A549 (cell line): ENCODE results near the gene USP36. TPM values are rescaled to one million over a fixed set of nuclear protein-coding genes. Genes with fewer than 3 reads are reported as not detected.

ENCODE experiments used
- ATAC-seq, 2 experiments: fragments of 200-7000 bp in 1 of 2; fragments of >200 bp in 1 of 2; cut with Nextera tagmentation in 1 of 2; cut with Tn5 transposase in 1 of 2; 3 replicates each; pipeline versions ENCODE4 v1.8.0 to v1.9.1; 2018 to 2020; ENCODE audit warnings: mild to moderate bottlenecking in 1 of 2, moderate library complexity in 1 of 2
- CTCF ChIA-PET: fragments of 300-600 bp; sonication (Branson Sonifier 250); formaldehyde crosslinking; extraction: SDS; loops from one replicate; lab custom pipeline; 2021; ENCODE audit warnings: antibody characterized with exemption, inconsistent platforms; lab: Yijun Ruan, JAX
- POLR2A ChIA-PET: fragments of 350-600 bp; formaldehyde crosslinking; extraction: SDS; loops from one replicate; lab custom pipeline; 2021; ENCODE audit warnings: antibody characterized with exemption, inconsistent platforms; lab: Yijun Ruan, JAX
- DNase-seq, 2 experiments: peaks; one replicate each; pipeline versions ENCODE4 v3.0.0 to v3.0.0-alpha.2; 2011 to 2016; ENCODE audit warnings: low read depth in 1 of 2, low spot score in 1 of 2
- FAIRE-seq: peaks from 2 replicates; lab custom pipeline; 2011; peaks lifted over from hg19 to GRCh38; lab: Jason Lieb, UNC
- H3K27ac ChIP-seq, 2 experiments: fragments of >200 bp; sonication (Bioruptor Twin); formaldehyde crosslinking; 3 replicates each; pipeline ENCODE4 v1.5.1; 2016 to 2017
- H3K4me1 ChIP-seq: fragments of >200 bp; sonication (Bioruptor Twin); formaldehyde crosslinking; 3 replicates; pipeline ENCODE4 v1.6.1; 2016
- H3K4me2 ChIP-seq: fragments of >200 bp; sonication (Bioruptor Twin); formaldehyde crosslinking; 3 replicates; pipeline ENCODE4 v1.6.1; 2016
- H3K4me3 ChIP-seq: fragments of >200 bp; sonication (Bioruptor Twin); formaldehyde crosslinking; 3 replicates; pipeline ENCODE4 v1.5.1; 2016
- H3K9me3 ChIP-seq: fragments of >200 bp; sonication (Bioruptor Twin); formaldehyde crosslinking; 3 replicates; pipeline ENCODE4 v1.6.1; 2016
- CBX2 ChIP-seq: fragments of 200-600 bp; sonication (generic); IDR thresholded peaks from 2 replicates; pipeline ENCODE4 v1.6.1; 2016; ENCODE audit warnings: low read depth, mild to moderate bottlenecking, borderline replicate concordance
- CEBPB ChIP-seq, 2 experiments: fragments of >200 bp in 1 of 2; sonication (Bioruptor Twin) in 1 of 2; formaldehyde crosslinking in 1 of 2; IDR thresholded peaks; 2 replicates each; pipeline ENCODE4 v1.6.1; 2012 to 2016
- CHD2 ChIP-seq: fragments of 150-350 bp; IDR thresholded peaks from 2 replicates; pipeline ENCODE4 v1.6.1; 2014; ENCODE audit warnings: low read length; ENCODE audit not compliant: partially characterized antibody
- CHD4 ChIP-seq: fragments of 200-600 bp; sonication (generic); IDR thresholded peaks from 2 replicates; pipeline ENCODE4 v1.6.1; 2016; ENCODE audit warnings: antibody characterized with exemption, mild to moderate bottlenecking, borderline replicate concordance
- EP300 ChIP-seq, 2 experiments: fragments of >200 bp; sonication (Bioruptor Twin); formaldehyde crosslinking; IDR thresholded peaks; 2 replicates in 1 of 2; 3 replicates in 1 of 2; pipeline ENCODE4 v1.6.1; 2016 to 2017
- FOSL2 ChIP-seq, 2 experiments: fragments of 450-650 bp in 1 of 2; fragments of >200 bp in 1 of 2; sonication (Bioruptor Twin) in 1 of 2; formaldehyde crosslinking; IDR thresholded peaks; 2 replicates each; pipeline versions ENCODE4 v1.5.0 to v1.6.1; 2016 to 2020; ENCODE audit warnings: mild to moderate bottlenecking in 1 of 2, moderate library complexity in 1 of 2
- HEYL ChIP-seq: fragments of 250-450 bp; sonication (Bioruptor Pico); IDR thresholded peaks from 2 replicates; pipeline ENCODE4 v1.8.0; 2021; ENCODE audit warnings: mild to moderate bottlenecking, moderate library complexity
- HOXB13 ChIP-seq: fragments of 250-450 bp; sonication (Bioruptor Pico); IDR thresholded peaks from 2 replicates; pipeline ENCODE4 v1.5.0; 2020; ENCODE audit warnings: low read depth, mild to moderate bottlenecking, moderate library complexity
- JUN ChIP-seq, 2 experiments: fragments of >200 bp; sonication (Bioruptor Twin); formaldehyde crosslinking; IDR thresholded peaks; 2 replicates in 1 of 2; 3 replicates in 1 of 2; pipeline ENCODE4 v1.6.1; 2016 to 2017
- JUNB ChIP-seq: fragments of >200 bp; sonication (Bioruptor Twin); formaldehyde crosslinking; IDR thresholded peaks from 2 replicates; pipeline ENCODE4 v1.6.1; 2016
- KDM1A ChIP-seq: fragments of 200-600 bp; sonication (generic); IDR thresholded peaks from 2 replicates; pipeline ENCODE4 v1.6.1; 2016; ENCODE audit warnings: low read depth, mild to moderate bottlenecking
- KDM5A ChIP-seq: fragments of 200-600 bp; sonication (generic); IDR thresholded peaks from 2 replicates; pipeline ENCODE4 v1.6.1; 2016; ENCODE audit warnings: antibody characterized with exemption, mild to moderate bottlenecking
- NFE2L2 ChIP-seq: fragments of 150-350 bp; conservative IDR thresholded peaks from 2 replicates; pipeline ENCODE4 v1.6.1; 2014; ENCODE audit warnings: low read length
- NPAS2 ChIP-seq: fragments of 250-450 bp; sonication (Bioruptor Pico); IDR thresholded peaks from 2 replicates; pipeline ENCODE4 v1.8.0; 2022; ENCODE audit warnings: mild to moderate bottlenecking, moderate library complexity, borderline replicate concordance
- NR3C1 ChIP-seq: fragments of >200 bp; sonication (Bioruptor Twin); formaldehyde crosslinking; IDR thresholded peaks from 3 replicates; pipeline ENCODE4 v1.6.1; 2017
- POLR2A ChIP-seq: IDR thresholded peaks from 2 replicates; pipeline ENCODE4 v1.6.1; 2012; ENCODE audit warnings: mild to moderate bottlenecking, low read length
- RAD21 ChIP-seq, 2 experiments: fragments of >200 bp in 1 of 2; sonication (Bioruptor Twin) in 1 of 2; formaldehyde crosslinking in 1 of 2; IDR thresholded peaks in 1 of 2; conservative IDR thresholded peaks in 1 of 2; 2 replicates in 1 of 2; 3 replicates in 1 of 2; pipeline ENCODE4 v1.6.1; 2012 to 2018; ENCODE audit warnings: inconsistent platforms in 1 of 2
- RCOR1 ChIP-seq: fragments of 150-350 bp; IDR thresholded peaks from 2 replicates; pipeline ENCODE4 v1.6.1; 2014; ENCODE audit warnings: antibody characterized with exemption, low read length, low read depth
- WGBS: methylation state at CpG from one replicate; pipeline ENCODE4 v1.1.6; 2017; ENCODE audit errors: missing lambda C conversion rate; 5-methylcytosine and 5-hydroxymethylcytosine counted together
- polyA plus RNA-seq, 4 experiments: library from polyadenylated mRNA; depleted of rRNA in 3 of 4; stranded (reverse); fragments of >200 nt; fragmentation: RNase III in 1 of 4; extraction: RNeasy Plus Mini Kit Qiagen cat#74134 plus additional on column Dnase treatment in 1 of 4; gene quantifications; 2 replicates in 3 of 4; 3 replicates in 1 of 4; pipeline ENCODE4 v1.2.3, GENCODE V29; 2011 to 2017
- TF ChIP-seq, protein P1 (sequence below): fragments of 250-450 bp; sonication (Bioruptor Pico); IDR thresholded peaks from 2 replicates; pipeline ENCODE4 v1.5.0; 2020; ENCODE audit warnings: low read depth, mild to moderate bottlenecking, moderate library complexity
- TF ChIP-seq, protein P2 (sequence below): fragments of 250-450 bp; sonication (Bioruptor Pico); IDR thresholded peaks from 2 replicates; pipeline ENCODE4 v1.5.0; 2021; ENCODE audit warnings: mild to moderate bottlenecking, moderate library complexity, borderline replicate concordance
- TF ChIP-seq, protein P3 (sequence below): fragments of 450-650 bp; IDR thresholded peaks from 2 replicates; pipeline ENCODE4 v1.6.1; 2014; ENCODE audit warnings: antibody characterized with exemption

The USP36 gene
- polyA plus RNA-seq, 2 of the 4 experiments (the other 2 are of a cell fraction): 41.1 to 49.0 TPM

DNA sequence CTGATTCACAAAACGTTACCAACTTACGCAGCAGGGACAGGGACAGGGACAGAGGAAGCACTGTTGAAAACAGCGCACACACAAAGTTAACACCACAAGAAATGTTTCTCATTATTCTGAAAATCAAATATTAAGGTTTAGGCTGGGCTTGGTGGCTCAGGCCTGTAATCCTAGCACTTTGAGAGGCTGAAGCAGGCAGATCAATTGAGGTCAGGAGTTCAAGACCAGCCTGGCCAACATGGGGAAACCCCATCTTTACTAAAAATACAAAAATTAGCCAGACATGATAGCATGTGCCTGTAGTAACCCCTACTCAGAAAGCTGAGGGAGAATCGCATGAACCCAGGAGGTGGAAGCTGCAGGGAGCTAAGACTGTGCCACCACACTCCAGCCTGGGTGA is 62.7 kb downstream of the USP36 start:
- H3K9me3 ChIP-seq: no peaks in the 10 kb centered on the region
- H3K27ac ChIP-seq: no peak overlapping the region
- H3K4me2 ChIP-seq: no peak overlapping the region
- ChIA-PET POLR2A (no interaction called here), CTCF (interaction anchor here (0.6 to 1.4 kb wide), 3 partner anchors 23 to 150 kb away, joined by 3 to 4 read pairs (median 4); no protein-coding TSS in a partner anchor)
- WGBS: 92% methylated on average over 4 of the region's 4 CpGs
- DNase-seq (no peak), FAIRE-seq (no peak), ATAC-seq (no peak)
- H3K4me1 ChIP-seq: peaks cover 26% of the 10 kb centered on the region
- H3K4me3 ChIP-seq: no peak overlapping the region
- no peak for TF ChIP-seq NPAS2 (CRISPR knock-in tag)
- no peak for TF ChIP-seq CHD2
- no peak for TF ChIP-seq CEBPB (IDR thresholded peaks at IDR 0.05)
- TF ChIP-seq CHD4: no peak
- no peak for TF ChIP-seq CBX2
- TF ChIP-seq, protein P1, sequence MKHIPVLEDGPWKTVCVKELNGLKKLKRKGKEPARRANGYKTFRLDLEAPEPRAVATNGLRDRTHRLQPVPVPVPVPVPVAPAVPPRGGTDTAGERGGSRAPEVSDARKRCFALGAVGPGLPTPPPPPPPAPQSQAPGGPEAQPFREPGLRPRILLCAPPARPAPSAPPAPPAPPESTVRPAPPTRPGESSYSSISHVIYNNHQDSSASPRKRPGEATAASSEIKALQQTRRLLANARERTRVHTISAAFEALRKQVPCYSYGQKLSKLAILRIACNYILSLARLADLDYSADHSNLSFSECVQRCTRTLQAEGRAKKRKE (CRISPR knock-in tag): no peak
- no peak for TF ChIP-seq RCOR1
- no peak for TF ChIP-seq POLR2A
- TF ChIP-seq KDM1A: no peak
- TF ChIP-seq FOSL2 (IDR thresholded peaks at IDR 0.05): no peak
- no peak for TF ChIP-seq FOSL2 (CRISPR knock-in tag; IDR thresholded peaks at IDR 0.05)
- TF ChIP-seq HEYL (CRISPR knock-in tag): no peak
- TF ChIP-seq HOXB13 (CRISPR knock-in tag): no peak
- TF ChIP-seq, protein P2, sequence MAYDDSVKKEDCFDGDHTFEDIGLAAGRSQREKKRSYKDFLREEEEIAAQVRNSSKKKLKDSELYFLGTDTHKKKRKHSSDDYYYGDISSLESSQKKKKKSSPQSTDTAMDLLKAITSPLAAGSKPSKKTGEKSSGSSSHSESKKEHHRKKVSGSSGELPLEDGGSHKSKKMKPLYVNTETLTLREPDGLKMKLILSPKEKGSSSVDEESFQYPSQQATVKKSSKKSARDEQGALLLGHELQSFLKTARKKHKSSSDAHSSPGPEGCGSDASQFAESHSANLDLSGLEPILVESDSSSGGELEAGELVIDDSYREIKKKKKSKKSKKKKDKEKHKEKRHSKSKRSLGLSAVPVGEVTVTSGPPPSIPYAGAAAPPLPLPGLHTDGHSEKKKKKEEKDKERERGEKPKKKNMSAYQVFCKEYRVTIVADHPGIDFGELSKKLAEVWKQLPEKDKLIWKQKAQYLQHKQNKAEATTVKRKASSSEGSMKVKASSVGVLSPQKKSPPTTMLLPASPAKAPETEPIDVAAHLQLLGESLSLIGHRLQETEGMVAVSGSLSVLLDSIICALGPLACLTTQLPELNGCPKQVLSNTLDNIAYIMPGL (CRISPR knock-in tag): no peak
- TF ChIP-seq JUNB: no peak
- TF ChIP-seq KDM5A: no peak
- no peak for TF ChIP-seq NR3C1
- TF ChIP-seq, protein P3, sequence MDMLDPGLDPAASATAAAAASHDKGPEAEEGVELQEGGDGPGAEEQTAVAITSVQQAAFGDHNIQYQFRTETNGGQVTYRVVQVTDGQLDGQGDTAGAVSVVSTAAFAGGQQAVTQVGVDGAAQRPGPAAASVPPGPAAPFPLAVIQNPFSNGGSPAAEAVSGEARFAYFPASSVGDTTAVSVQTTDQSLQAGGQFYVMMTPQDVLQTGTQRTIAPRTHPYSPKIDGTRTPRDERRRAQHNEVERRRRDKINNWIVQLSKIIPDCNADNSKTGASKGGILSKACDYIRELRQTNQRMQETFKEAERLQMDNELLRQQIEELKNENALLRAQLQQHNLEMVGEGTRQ: no peak
- TF ChIP-seq EP300 (IDR thresholded peaks at IDR 0.05): no peak

DNA sequence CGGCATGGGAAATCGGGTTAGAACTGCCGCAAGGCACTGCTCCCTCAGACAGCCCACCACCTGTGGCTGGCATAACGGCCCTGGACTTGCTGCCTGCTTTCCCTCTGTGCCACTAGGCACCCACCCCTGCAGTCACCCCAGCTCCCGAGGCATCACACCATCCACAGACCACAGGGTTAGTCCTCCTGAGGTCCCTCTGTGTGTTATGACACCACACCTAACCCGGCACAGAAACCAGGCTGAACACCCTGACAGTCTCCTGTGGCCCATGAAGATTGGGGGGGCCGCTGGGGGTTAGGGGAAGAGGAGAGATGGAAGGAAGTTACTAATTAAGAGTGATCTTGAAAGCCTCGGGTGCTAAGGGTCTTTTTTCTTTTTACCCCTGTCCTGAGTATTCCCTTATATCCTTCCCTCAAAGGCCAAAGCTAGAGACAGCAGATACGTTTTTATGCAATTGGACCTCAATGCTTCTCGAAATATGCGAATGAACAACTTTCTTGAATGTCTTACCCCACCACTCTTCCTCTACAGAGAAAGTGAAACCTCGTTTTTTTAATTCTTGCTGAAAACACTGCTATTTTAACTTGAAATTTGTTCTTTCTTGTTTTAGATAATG is 65.5 kb downstream of the USP36 start:
- Histone ChIP-seq H3K4me3 (no peak overlapping the region), H3K27ac (no peak overlapping the region), H3K4me2 (0 out of 3 replicates have a peak overlapping the region, but pooled peaks have one; percentile 11), H3K9me3 (no peaks in the 10 kb centered on the region), H3K4me1 (peaks cover 18% of the 10 kb centered on the region; the same call in 2 of the 3 replicates)
- CTCF ChIA-PET: interaction anchor here (1.0 to 1.9 kb wide), 5 partner anchors 12 to 66 kb away, joined by 3 to 7 read pairs (median 3); no protein-coding TSS in a partner anchor
- no peak for TF ChIP-seq JUN (IDR thresholded peaks at IDR 0.05)
- TF ChIP-seq RAD21 (conservative IDR thresholded peaks at IDR 0.05 in 1 of 2, IDR thresholded peaks at IDR 0.05 in 1 of 2): no peak
- no peak for TF ChIP-seq CHD2
- TF ChIP-seq EP300 (IDR thresholded peaks at IDR 0.05): no peak
- TF ChIP-seq NFE2L2: no peak
- no peak for TF ChIP-seq CBX2
- TF ChIP-seq, protein P1 (CRISPR knock-in tag): no peak
- POLR2A ChIA-PET: no interaction called here
- no peak for FAIRE-seq
- ATAC-seq: peak; percentile 48 to 61; a peak in 4 of 6 replicates
- WGBS: 79% methylated on average over 12 of the region's 12 CpGs
- no peak for DNase-seq
